ENCODE data around the gene HCST. TPM values are rescaled to one million over a fixed set of nuclear protein-coding genes. Genes with fewer than 3 reads are reported as not detected.

The HCST gene

GRCh38 chr19:35949131-35949530 is 46.8 kb downstream of the HCST start:
- H3K9me3 ChIP-seq (replicated peaks in 1 of 2; ENCODE audit: control insufficient read depth in 2 of 2, insufficient read depth in 1 of 2, low read depth in 1 of 2, low read length in 2 of 2): no peaks in the 10 kb centered on the region
- H3K36me3 ChIP-seq (replicated peaks in 1 of 2; ENCODE audit: control insufficient read depth in 2 of 2, insufficient read depth in 2 of 2, low read length in 2 of 2): peaks cover 5 to 12% of the 10 kb centered on the region in 2 donors
- no peak overlapping the region for H4K8ac ChIP-seq (ENCODE audit: low read depth, low read length)
- no peak overlapping the region for H2AK5ac ChIP-seq (ENCODE audit: low read depth, low read length)
- H4K91ac ChIP-seq (ENCODE audit: low read depth, low read length, poor library complexity): no peak overlapping the region
- no peaks in the 10 kb centered on the region for H3K27me3 ChIP-seq (ENCODE audit: control insufficient read depth in 3 of 3, insufficient read depth in 3 of 3, low read depth in 1 of 3, low read length in 3 of 3)
- no peak overlapping the region for H3K14ac ChIP-seq (ENCODE audit: low read length)
- DNase-seq (ENCODE audit: low spot score): no peak
- H2BK120ac ChIP-seq (ENCODE audit: low read depth, low read length): no peak overlapping the region
- no peak overlapping the region for H3K4me3 ChIP-seq (ENCODE audit: low read length in 2 of 2)
- peak overlapping the region; percentile 86 for H3K9ac ChIP-seq (ENCODE audit: low read depth, low read length, poor library complexity)
- WGBS, 2 donors (ENCODE audit: extremely low coverage in 2 of 2, insufficient read length in 2 of 2, insufficient replicate concordance in 1 of 2): no CpG with 5 or more reads among the region's 2 CpGs
- H3K18ac ChIP-seq (ENCODE audit: low read length): no peak overlapping the region
- no peak overlapping the region for H3K4ac ChIP-seq (ENCODE audit: low read length)
- H3K23ac ChIP-seq (ENCODE audit: low read depth, low read length, poor library complexity): no peak overlapping the region
- H2AFZ ChIP-seq (ENCODE audit: low read length): no peak overlapping the region
- H2BK15ac ChIP-seq (ENCODE audit: low read length): no peak overlapping the region
- H3K27ac ChIP-seq (replicated peaks; ENCODE audit: low read length): no peak overlapping the region
- H3K4me2 ChIP-seq (ENCODE audit: insufficient read depth, low read length, poor library complexity, severe bottlenecking): no peak overlapping the region
- H2BK12ac ChIP-seq (ENCODE audit: low read length): no peak overlapping the region
- H2BK5ac ChIP-seq (ENCODE audit: low read length): no peak overlapping the region
- H3K79me1 ChIP-seq (ENCODE audit: low read depth, low read length): peaks cover 4% of the 10 kb centered on the region
- H3K4me1 ChIP-seq (ENCODE audit: control insufficient read depth in 2 of 2, insufficient read depth in 1 of 2, low read depth in 1 of 2, low read length in 2 of 2): peaks cover 0 to 3% of the 10 kb centered on the region in 2 donors

Small RNA genes lying within 50 kb of the gene (small RNA-seq; reads per million reads assigned to genes)
- gene RN7SL402P (ENCODE audit: insufficient read depth): not detected
